ENCODE results near the gene FCRL3.

DNA sequence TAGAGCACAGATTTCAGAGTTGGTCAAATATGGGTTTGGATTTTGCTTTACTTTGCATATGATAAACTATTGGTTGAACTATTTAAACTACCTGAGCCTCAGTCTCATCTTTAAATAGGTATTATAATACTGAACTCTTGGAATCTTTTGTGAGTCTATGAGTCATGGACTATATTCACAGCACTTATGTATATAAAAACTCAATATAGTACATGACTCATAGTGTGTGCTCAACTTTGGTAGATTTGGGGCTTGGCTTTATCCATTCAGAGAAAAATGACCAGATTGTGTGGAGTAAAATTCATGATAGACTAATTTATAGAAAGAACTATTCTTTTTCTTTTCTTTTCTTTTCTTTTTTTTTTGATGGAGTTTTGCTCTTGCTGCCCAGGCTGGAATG is 28.7 kb downstream of the FCRL3 start:
- no peak for TF ChIP-seq EZH2phosphoT487 (IDR thresholded peaks at IDR 0.05; ENCODE audit: insufficient read depth, low read depth)
- no peak for TF ChIP-seq EZH2 (IDR thresholded peaks at IDR 0.05; ENCODE audit: insufficient read depth, poor library complexity, severe bottlenecking)

Measured in GM23248 (cell line).